PC-3 (cell line): ENCODE data around the gene TNS3. TPM values are rescaled to one million over a fixed set of nuclear protein-coding genes. Genes with fewer than 3 reads are reported as not detected.

Source experiments
- ATAC-seq: fragments of 200-7000 bp; cut with Tn5 transposase; 2 replicates; pipeline ENCODE4 v1.9.1; 2020; ENCODE audit warnings: mild to moderate bottlenecking, moderate library complexity
- BruUV-seq: library from RNA; stranded (reverse); fragments of 400-500 nt; replicated peaks from 2 replicates; lab custom pipeline; 2021; lab: Mats Ljungman, UMichigan
- CTCF ChIA-PET: fragments of 300-600 bp; sonication (Branson Sonifier 250); formaldehyde crosslinking; loops from one replicate; lab custom pipeline; 2022; ENCODE audit warnings: antibody characterized with exemption; lab: Charles Lee
- POLR2A ChIA-PET: fragments of 300-600 bp; sonication (Branson Sonifier 250); formaldehyde crosslinking; loops from one replicate; lab custom pipeline; 2022; ENCODE audit warnings: antibody characterized with exemption; ENCODE audit not compliant: unreplicated experiment; lab: Charles Lee
- DNase-seq: peaks from one replicate; pipeline ENCODE4 v3.0.0-alpha.2; 2015
- H2AFZ ChIP-seq: fragments of 300-600 bp; sonication (generic); 2 replicates; pipeline ENCODE4 v1.6.0; 2016; ENCODE audit warnings: antibody characterized with exemption, low read length
- H3F3A ChIP-seq: fragments of 300-600 bp; sonication (generic); one replicate; pipeline ENCODE4 v1.6.0; 2017; ENCODE audit warnings: antibody characterized with exemption, low read length, control low read depth, mild to moderate bottlenecking; ENCODE audit not compliant: unreplicated experiment
- H3K27ac ChIP-seq: fragments of 300-600 bp; sonication (generic); 2 replicates; pipeline ENCODE4 v1.5.1; 2016; ENCODE audit warnings: mild to moderate bottlenecking, low read length
- H3K27me3 ChIP-seq: fragments of 300-600 bp; sonication (generic); 2 replicates; pipeline ENCODE4 v1.6.1; 2016; ENCODE audit warnings: low read length, mixed read lengths
- H3K36me3 ChIP-seq: fragments of 300-600 bp; sonication (generic); 2 replicates; pipeline ENCODE4 v1.6.1; 2016; ENCODE audit warnings: low read depth, mixed run types, low read length, mixed read lengths
- H3K4me1 ChIP-seq: fragments of 300-600 bp; sonication (generic); 2 replicates; pipeline ENCODE4 v1.5.1; 2016; ENCODE audit warnings: low read length; ENCODE audit not compliant: insufficient read depth
- H3K4me2 ChIP-seq: fragments of 300-600 bp; sonication (generic); 2 replicates; pipeline ENCODE4 v1.6.0; 2016; ENCODE audit warnings: low read length
- H3K4me3 ChIP-seq: fragments of 300-600 bp; sonication (generic); 2 replicates; pipeline ENCODE4 v1.5.1; 2016; ENCODE audit warnings: mild to moderate bottlenecking, low read length, mixed read lengths
- H3K79me2 ChIP-seq: fragments of 300-600 bp; sonication (generic); 2 replicates; pipeline ENCODE4 v1.6.1; 2017; ENCODE audit warnings: low read length, mixed read lengths
- H3K9ac ChIP-seq: fragments of 300-600 bp; sonication (generic); 2 replicates; pipeline ENCODE4 v1.6.0; 2016; ENCODE audit warnings: mild to moderate bottlenecking, low read length
- H3K9me2 ChIP-seq: fragments of 300-600 bp; sonication (generic); replicated peaks from 2 replicates; pipeline ENCODE4 v1.6.1; 2016; ENCODE audit warnings: mixed run types, low read length, mixed read lengths
- H3K9me3 ChIP-seq: fragments of 300-600 bp; sonication (generic); 2 replicates; pipeline ENCODE4 v1.6.1; 2016; ENCODE audit warnings: low read length, mixed read lengths
- H4K20me1 ChIP-seq: fragments of 300-600 bp; sonication (generic); 2 replicates; pipeline ENCODE4 v1.6.1; 2016; ENCODE audit warnings: low read length, mixed read lengths
- CTCF ChIP-seq: fragments of 300-600 bp; sonication (generic); conservative IDR thresholded peaks from 2 replicates; pipeline ENCODE4 v1.5.1; 2017; ENCODE audit warnings: antibody characterized with exemption, low read depth, mild to moderate bottlenecking, low read length
- EZH2 ChIP-seq: fragments of 300-600 bp; sonication (generic); IDR thresholded peaks from one replicate; pipeline ENCODE4 v1.6.1; 2017; ENCODE audit warnings: antibody characterized with exemption, mild to moderate bottlenecking, low read length; ENCODE audit not compliant: unreplicated experiment
- EZH2phosphoT487 ChIP-seq: fragments of 300-600 bp; sonication (generic); IDR thresholded peaks from 2 replicates; pipeline ENCODE4 v1.6.1; 2018; ENCODE audit warnings: mild to moderate bottlenecking, antibody characterized with exemption, low read length, borderline replicate concordance
- intact Hi-C: fragments of 100-400 bp; cut with micrococcal nuclease; formaldehyde crosslinking; loops from 2 replicates; pipeline ENCODE4 v1.9.0; 2023
- total RNA-seq: library from RNA; depleted of rRNA; stranded (reverse); fragments of >200 nt; gene quantifications from 2 replicates; pipeline ENCODE4 v1.2.3, GENCODE V29; 2014

Gene TNS3
- total RNA-seq, 1 experiment from 2014 or later, result 72.3 TPM

DNA sequence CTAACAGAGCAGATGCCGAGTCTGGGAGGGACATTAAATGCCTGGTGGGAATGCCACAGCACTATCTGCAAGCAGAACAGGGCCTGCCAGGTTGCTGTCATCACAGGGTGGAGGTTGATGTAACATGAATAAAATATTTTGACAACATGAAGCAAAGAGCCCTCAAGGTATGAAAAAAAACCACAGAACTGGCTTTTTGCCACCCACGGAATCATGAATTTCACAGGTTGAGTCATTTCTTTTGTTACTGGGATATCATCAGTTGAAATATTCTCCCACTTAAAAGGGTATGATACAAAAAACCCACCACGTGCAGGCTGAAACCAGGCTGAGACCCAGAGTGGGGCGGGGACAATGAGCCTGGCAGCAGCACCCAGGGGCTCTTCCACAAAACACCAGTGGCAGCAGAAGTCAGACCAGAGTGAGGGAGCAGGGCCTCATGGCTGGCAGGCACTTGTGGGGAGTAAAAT, 220.1 kb downstream of the TNS3 start:
- POLR2A ChIA-PET, result interaction anchor here (0.6 kb wide), 1 partner anchor 240 kb away, joined by 3 read pairs; no protein-coding TSS in a partner anchor
- H4K20me1 ChIP-seq, result peaks cover 12% of the 10 kb centered on the region; the same call in 1 of the 2 replicates
- no peaks in the 10 kb centered on the region for H3K9me2 ChIP-seq
- CTCF ChIA-PET, result no interaction called here
- H3K79me2 ChIP-seq, result peaks cover 65% of the 10 kb centered on the region
- no peak overlapping the region for H3K4me3 ChIP-seq
- TF ChIP-seq CTCF (no peak), EZH2phosphoT487 (no peak), EZH2 (no peak)
- peaks cover 8% of the 10 kb centered on the region for H3K36me3 ChIP-seq
- intact Hi-C loops, result loop anchor here (1.0 kb wide), 1 partner anchor 10 kb away; no protein-coding TSS in a partner anchor
- H3F3A ChIP-seq, result no peaks in the 10 kb centered on the region
- peak overlapping the region; percentile 85 for H3K27ac ChIP-seq
- H3K4me2 ChIP-seq, result peak overlapping the region; percentile 57
- no TSS peak for BruUV-seq
- H3K9me3 ChIP-seq, result no peaks in the 10 kb centered on the region
- peak overlapping the region; percentile 19; the same call in 1 of the 2 replicates for H3K9ac ChIP-seq
- ATAC-seq (peak; percentile 97), DNase-seq (peak; percentile 98)
- H3K27me3 ChIP-seq, result no peaks in the 10 kb centered on the region
- peaks cover 15% of the 10 kb centered on the region for H3K4me1 ChIP-seq
- no peak overlapping the region for H2AFZ ChIP-seq

DNA sequence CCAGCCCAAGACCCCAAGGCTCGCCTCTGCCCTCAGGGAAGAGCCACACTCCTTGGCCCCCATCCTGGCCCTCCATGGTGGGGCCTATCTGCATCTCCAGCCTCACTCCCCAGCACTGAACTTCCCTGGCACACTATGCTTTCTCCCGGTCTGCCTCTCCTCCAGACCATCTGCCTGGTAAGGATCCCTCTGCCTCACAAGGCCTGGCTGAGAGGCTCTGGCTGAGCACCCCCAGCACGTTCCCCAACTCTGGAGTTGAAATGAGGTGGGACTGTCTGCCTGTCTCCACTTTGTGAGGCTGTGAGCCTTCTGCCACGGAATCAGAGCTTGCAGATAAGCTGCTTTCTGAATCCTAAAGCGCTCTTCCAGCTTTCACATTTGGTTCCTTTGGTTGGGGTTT, 220.7 kb downstream of the TNS3 start:
- TF ChIP-seq CTCF, result no peak
- TF ChIP-seq EZH2, result no peak
- TF ChIP-seq EZH2phosphoT487, result no peak
- Histone ChIP-seq H3K9me3 (no peaks in the 10 kb centered on the region), H2AFZ (no peak overlapping the region), H3K4me3 (no peak overlapping the region), H3K27ac (peak overlapping the region; percentile 81), H3K79me2 (peaks cover 67% of the 10 kb centered on the region), H3K4me2 (peak overlapping the region; percentile 57), H3K36me3 (peaks cover 8% of the 10 kb centered on the region), H3K27me3 (no peaks in the 10 kb centered on the region), H3F3A (no peaks in the 10 kb centered on the region), H3K4me1 (peaks cover 15% of the 10 kb centered on the region), H3K9ac (peak overlapping the region; percentile 34), H4K20me1 (peaks cover 12% of the 10 kb centered on the region; the same call in 1 of the 2 replicates), H3K9me2 (no peaks in the 10 kb centered on the region)
- peak; percentile 9; the same call in 1 of the 2 replicates for ATAC-seq
- BruUV-seq, result TSS peak; percentile 60
- DNase-seq, result no peak
- ChIA-PET POLR2A (interaction anchor here (0.6 kb wide), 1 partner anchor 240 kb away, joined by 3 read pairs; no protein-coding TSS in a partner anchor), CTCF (no interaction called here)
- intact Hi-C loops, result loop anchor here (1.0 kb wide), 1 partner anchor 10 kb away; no protein-coding TSS in a partner anchor

DNA sequence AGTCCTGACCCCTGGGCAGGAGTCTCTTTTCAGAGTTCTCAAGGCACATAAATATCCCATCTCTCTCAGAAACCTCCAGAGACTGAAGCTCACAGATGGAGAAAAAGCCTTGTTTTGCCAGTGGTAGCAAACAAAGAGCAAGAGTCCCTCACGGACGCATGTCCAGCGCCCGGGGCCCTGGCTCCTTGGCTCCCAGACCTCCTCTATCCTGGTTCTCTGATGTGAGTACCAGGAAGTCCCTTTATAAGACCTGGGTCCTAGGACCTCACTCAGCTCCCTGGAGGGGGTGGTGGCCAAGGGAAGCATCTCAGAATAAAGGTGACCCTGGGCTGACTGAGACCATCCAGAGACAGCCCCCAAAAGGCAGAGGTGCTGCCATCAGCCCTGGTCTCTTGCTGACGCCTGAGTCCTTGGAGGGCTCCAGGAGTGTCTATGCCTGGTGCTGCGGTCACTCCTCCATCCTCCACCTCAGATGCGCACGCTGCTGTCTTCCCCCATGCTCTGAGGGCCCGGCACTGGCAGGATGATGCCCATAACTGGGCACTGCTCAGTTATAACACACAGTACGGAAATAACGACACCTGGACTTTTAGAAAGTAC, 221.5 kb downstream of the TNS3 start:
- Histone ChIP-seq H3K9me3 (no peaks in the 10 kb centered on the region), H3K4me2 (no peak overlapping the region), H3K9me2 (no peaks in the 10 kb centered on the region), H3K27me3 (no peaks in the 10 kb centered on the region), H3K4me3 (no peak overlapping the region), H3K27ac (no peak overlapping the region), H3K9ac (no peak overlapping the region), H2AFZ (no peak overlapping the region), H3K79me2 (peaks cover 74% of the 10 kb centered on the region), H3F3A (no peaks in the 10 kb centered on the region), H3K36me3 (peaks cover 8% of the 10 kb centered on the region), H3K4me1 (peaks cover 15% of the 10 kb centered on the region), H4K20me1 (peaks cover 16% of the 10 kb centered on the region; the same call in 1 of the 2 replicates)
- no TSS peak for BruUV-seq
- ChIA-PET CTCF (no interaction called here), POLR2A (no interaction called here)
- intact Hi-C loops, result no loop called here
- TF ChIP-seq CTCF (no peak), EZH2 (no peak), EZH2phosphoT487 (no peak)
- DNase-seq, result no peak
- no peak for ATAC-seq
